ENCODE results near the gene HDHD5.

GRCh38 chr22:17091851-17092250 lies 67.2 kb downstream of the HDHD5 start:
- no peak for TF ChIP-seq CTCF (IDR thresholded peaks at IDR 0.05)
- no peak for TF ChIP-seq POLR2A (IDR thresholded peaks at IDR 0.05)

All from sigmoid colon (tissue), 3 donors.